ENCODE measurements around the gene UST. TPM values are rescaled to one million over a fixed set of nuclear protein-coding genes. Genes with fewer than 3 reads are reported as not detected.
"Not testable (repeated sequence)": the region's sequence is repeated elsewhere in the genome, so short reads cannot be mapped to it uniquely, and the experiment has no call there.

The UST gene
- polyA plus RNA-seq, 1 donor from 2014 or later = 7.5 TPM

DNA sequence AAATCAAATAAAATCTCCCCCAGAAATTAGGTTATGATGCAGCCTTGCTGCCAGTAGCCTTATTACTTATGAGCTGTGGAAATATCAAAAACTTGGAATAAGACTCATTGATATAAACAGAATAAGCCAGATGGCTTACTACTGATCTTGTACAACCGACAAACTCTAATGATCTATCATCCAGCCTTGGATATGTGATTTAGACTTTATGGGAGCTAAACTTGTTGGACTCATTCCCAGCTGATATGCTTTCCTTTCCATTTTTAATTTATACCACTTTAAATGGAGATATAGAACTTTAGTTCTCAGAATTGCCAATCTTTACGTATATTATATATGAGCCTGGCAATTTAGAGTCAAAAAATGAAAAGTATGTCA, 5.0 kb downstream of the UST start:
- H3K36me3 ChIP-seq (ENCODE audit: insufficient read depth, low read length) = no peaks in the 10 kb centered on the region
- peaks cover 21% of the 10 kb centered on the region for H3K27me3 ChIP-seq (ENCODE audit: insufficient read depth, low read depth, low read length)
- H3K27ac ChIP-seq (ENCODE audit: low read length) = no peak overlapping the region
- H3K9ac ChIP-seq (ENCODE audit: low read length) = no peak overlapping the region
- H3K4me3 ChIP-seq (ENCODE audit: low read length) = no peak overlapping the region
- H2AFZ ChIP-seq (ENCODE audit: low read depth, low read length) = no peak overlapping the region
- H3K9me3 ChIP-seq (ENCODE audit: low read length) = no peaks in the 10 kb centered on the region
- no peaks in the 10 kb centered on the region for H3K79me2 ChIP-seq (replicated peaks; ENCODE audit: insufficient read depth, low read length)
- no peaks in the 10 kb centered on the region for H4K20me1 ChIP-seq (ENCODE audit: insufficient read depth)
- H3K4me2 ChIP-seq (ENCODE audit: low read length) = no peak overlapping the region
- H3F3A ChIP-seq (ENCODE audit: insufficient read depth, low read length, poor library complexity, severe bottlenecking) = no peaks in the 10 kb centered on the region
- no peaks in the 10 kb centered on the region for H3K9me2 ChIP-seq (ENCODE audit: insufficient read depth, low read length)
- TF ChIP-seq, protein P1, sequence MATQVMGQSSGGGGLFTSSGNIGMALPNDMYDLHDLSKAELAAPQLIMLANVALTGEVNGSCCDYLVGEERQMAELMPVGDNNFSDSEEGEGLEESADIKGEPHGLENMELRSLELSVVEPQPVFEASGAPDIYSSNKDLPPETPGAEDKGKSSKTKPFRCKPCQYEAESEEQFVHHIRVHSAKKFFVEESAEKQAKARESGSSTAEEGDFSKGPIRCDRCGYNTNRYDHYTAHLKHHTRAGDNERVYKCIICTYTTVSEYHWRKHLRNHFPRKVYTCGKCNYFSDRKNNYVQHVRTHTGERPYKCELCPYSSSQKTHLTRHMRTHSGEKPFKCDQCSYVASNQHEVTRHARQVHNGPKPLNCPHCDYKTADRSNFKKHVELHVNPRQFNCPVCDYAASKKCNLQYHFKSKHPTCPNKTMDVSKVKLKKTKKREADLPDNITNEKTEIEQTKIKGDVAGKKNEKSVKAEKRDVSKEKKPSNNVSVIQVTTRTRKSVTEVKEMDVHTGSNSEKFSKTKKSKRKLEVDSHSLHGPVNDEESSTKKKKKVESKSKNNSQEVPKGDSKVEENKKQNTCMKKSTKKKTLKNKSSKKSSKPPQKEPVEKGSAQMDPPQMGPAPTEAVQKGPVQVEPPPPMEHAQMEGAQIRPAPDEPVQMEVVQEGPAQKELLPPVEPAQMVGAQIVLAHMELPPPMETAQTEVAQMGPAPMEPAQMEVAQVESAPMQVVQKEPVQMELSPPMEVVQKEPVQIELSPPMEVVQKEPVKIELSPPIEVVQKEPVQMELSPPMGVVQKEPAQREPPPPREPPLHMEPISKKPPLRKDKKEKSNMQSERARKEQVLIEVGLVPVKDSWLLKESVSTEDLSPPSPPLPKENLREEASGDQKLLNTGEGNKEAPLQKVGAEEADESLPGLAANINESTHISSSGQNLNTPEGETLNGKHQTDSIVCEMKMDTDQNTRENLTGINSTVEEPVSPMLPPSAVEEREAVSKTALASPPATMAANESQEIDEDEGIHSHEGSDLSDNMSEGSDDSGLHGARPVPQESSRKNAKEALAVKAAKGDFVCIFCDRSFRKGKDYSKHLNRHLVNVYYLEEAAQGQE (IDR thresholded peaks at IDR 0.05; ENCODE audit: borderline replicate concordance) = no peak
- TF ChIP-seq, protein P2, sequence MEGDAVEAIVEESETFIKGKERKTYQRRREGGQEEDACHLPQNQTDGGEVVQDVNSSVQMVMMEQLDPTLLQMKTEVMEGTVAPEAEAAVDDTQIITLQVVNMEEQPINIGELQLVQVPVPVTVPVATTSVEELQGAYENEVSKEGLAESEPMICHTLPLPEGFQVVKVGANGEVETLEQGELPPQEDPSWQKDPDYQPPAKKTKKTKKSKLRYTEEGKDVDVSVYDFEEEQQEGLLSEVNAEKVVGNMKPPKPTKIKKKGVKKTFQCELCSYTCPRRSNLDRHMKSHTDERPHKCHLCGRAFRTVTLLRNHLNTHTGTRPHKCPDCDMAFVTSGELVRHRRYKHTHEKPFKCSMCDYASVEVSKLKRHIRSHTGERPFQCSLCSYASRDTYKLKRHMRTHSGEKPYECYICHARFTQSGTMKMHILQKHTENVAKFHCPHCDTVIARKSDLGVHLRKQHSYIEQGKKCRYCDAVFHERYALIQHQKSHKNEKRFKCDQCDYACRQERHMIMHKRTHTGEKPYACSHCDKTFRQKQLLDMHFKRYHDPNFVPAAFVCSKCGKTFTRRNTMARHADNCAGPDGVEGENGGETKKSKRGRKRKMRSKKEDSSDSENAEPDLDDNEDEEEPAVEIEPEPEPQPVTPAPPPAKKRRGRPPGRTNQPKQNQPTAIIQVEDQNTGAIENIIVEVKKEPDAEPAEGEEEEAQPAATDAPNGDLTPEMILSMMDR (IDR thresholded peaks at IDR 0.05; ENCODE audit: poor library complexity, severe bottlenecking) = no peak
- TF ChIP-seq TAF1 (IDR thresholded peaks at IDR 0.05; ENCODE audit: low read depth) (no peak), SMC3 (conservative IDR thresholded peaks at IDR 0.05; ENCODE audit: poor library complexity) (no peak), EP300 (conservative IDR thresholded peaks at IDR 0.05; ENCODE audit: poor library complexity, severe bottlenecking) (no peak), EZH2 (IDR thresholded peaks at IDR 0.05; ENCODE audit: borderline replicate concordance, insufficient read depth, low read length, poor library complexity, severe bottlenecking) (no peak), RAD21 (conservative IDR thresholded peaks at IDR 0.05) (no peak), MXI1 (conservative IDR thresholded peaks at IDR 0.05; ENCODE audit: poor library complexity, severe bottlenecking) (no peak), POLR2AphosphoS5 (IDR thresholded peaks at IDR 0.05) (no peak)

DNA sequence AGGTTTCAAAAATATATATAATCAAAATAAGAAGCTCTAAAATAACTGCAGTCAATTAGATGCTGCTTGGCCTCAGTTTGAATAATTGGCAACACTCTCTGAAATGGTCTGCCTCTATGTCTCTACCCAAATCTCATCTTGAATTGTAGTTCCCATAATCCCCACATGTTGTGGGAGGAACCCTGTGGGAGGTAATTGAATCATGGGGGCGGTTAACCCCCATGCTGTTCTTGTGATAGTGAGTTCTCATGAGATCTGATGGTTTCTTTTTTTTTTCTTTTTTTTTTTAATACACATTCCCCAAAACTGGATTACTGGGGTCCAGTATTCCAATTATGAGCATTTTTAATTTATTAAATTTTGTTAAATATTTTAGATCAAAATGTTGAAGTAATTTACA, 8.5 kb downstream of the UST start:
- not testable (repeated sequence) for H3F3A ChIP-seq (ENCODE audit: insufficient read depth, low read length, poor library complexity, severe bottlenecking); H2AFZ ChIP-seq (ENCODE audit: low read depth, low read length); H3K36me3 ChIP-seq (ENCODE audit: insufficient read depth, low read length); H3K79me2 ChIP-seq (replicated peaks; ENCODE audit: insufficient read depth, low read length); H3K9ac ChIP-seq (ENCODE audit: low read length); H3K27ac ChIP-seq (ENCODE audit: low read length); H3K27me3 ChIP-seq (ENCODE audit: insufficient read depth, low read depth, low read length); H3K9me3 ChIP-seq (ENCODE audit: low read length); H4K20me1 ChIP-seq (ENCODE audit: insufficient read depth); H3K9me2 ChIP-seq (ENCODE audit: insufficient read depth, low read length); H3K4me2 ChIP-seq (ENCODE audit: low read length); H3K4me3 ChIP-seq (ENCODE audit: low read length)

DNA sequence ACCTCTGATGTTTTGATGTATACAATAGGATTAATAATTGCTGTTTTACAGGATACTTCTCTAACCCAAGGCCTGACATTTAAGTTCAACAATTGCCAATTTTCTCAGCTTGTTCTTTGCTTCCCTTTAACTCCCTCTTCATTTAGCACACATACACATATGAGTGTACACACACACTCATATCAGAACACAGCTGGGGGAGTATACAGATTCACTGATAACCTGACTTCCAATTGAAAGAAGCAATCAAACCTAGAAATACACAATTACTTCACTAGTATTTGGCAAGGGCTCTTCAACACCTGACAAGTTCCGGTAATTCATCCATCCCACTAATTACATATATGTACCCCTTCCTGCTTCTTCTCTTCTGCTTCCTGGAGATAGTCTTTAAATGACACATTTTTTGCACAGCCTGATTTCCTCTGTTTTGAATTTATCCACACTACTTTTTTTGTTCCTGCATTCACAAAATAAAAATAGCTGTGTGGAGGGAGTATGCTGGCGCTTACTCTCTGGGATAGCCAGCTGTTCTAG, 11.2 kb downstream of the UST start:
- Histone ChIP-seq H4K20me1 (ENCODE audit: insufficient read depth) (no peaks in the 10 kb centered on the region), H3K27me3 (ENCODE audit: insufficient read depth, low read depth, low read length) (no peaks in the 10 kb centered on the region), H3K4me2 (ENCODE audit: low read length) (no peak overlapping the region), H3F3A (ENCODE audit: insufficient read depth, low read length, poor library complexity, severe bottlenecking) (no peaks in the 10 kb centered on the region), H3K4me3 (ENCODE audit: low read length) (no peak overlapping the region), H2AFZ (ENCODE audit: low read depth, low read length) (no peak overlapping the region), H3K79me2 (replicated peaks; ENCODE audit: insufficient read depth, low read length) (no peaks in the 10 kb centered on the region), H3K9ac (ENCODE audit: low read length) (no peak overlapping the region), H3K9me3 (ENCODE audit: low read length) (no peaks in the 10 kb centered on the region), H3K9me2 (ENCODE audit: insufficient read depth, low read length) (no peaks in the 10 kb centered on the region), H3K27ac (ENCODE audit: low read length) (no peak overlapping the region), H3K36me3 (ENCODE audit: insufficient read depth, low read length) (no peaks in the 10 kb centered on the region)
- no peak for TF ChIP-seq RAD21 (conservative IDR thresholded peaks at IDR 0.05)
- TF ChIP-seq SMC3 (conservative IDR thresholded peaks at IDR 0.05; ENCODE audit: poor library complexity) = no peak
- TF ChIP-seq EZH2 (IDR thresholded peaks at IDR 0.05; ENCODE audit: borderline replicate concordance, insufficient read depth, low read length, poor library complexity, severe bottlenecking) = no peak
- TF ChIP-seq, protein P2 (IDR thresholded peaks at IDR 0.05; ENCODE audit: poor library complexity, severe bottlenecking) = no peak
- no peak for TF ChIP-seq TAF1 (IDR thresholded peaks at IDR 0.05; ENCODE audit: low read depth)
